HepG2 (cell line): Measurements from ENCODE around the gene PDILT. TPM values are rescaled to one million over a fixed set of nuclear protein-coding genes. Genes with fewer than 3 reads are reported as not detected.

Source experiments
- AGO1 ChIP-seq: fragments of 200-400 bp; formaldehyde crosslinking; IDR thresholded peaks from 2 replicates; pipeline ENCODE4 v1.6.1; 2017; ENCODE audit warnings: mild to moderate bottlenecking, low read depth, low read length, moderate library complexity; ENCODE audit not compliant: poor library complexity, severe bottlenecking
- AHDC1 ChIP-seq: sonication (generic); formaldehyde crosslinking; IDR thresholded peaks from 2 replicates; pipeline ENCODE4 v1.5.1; 2020; ENCODE audit warnings: mild to moderate bottlenecking, missing genetic modification reagents, borderline replicate concordance
- CHD4 ChIP-seq: fragments of 200-600 bp; sonication (generic); IDR thresholded peaks from 2 replicates; pipeline ENCODE4 v1.7.0; 2017; ENCODE audit warnings: mild to moderate bottlenecking, low read length, borderline replicate concordance
- DMAP1 ChIP-seq: IDR thresholded peaks from 2 replicates; pipeline ENCODE4 v1.6.1; 2016
- FOXO1 ChIP-seq: sonication (generic); formaldehyde crosslinking; IDR thresholded peaks from 2 replicates; pipeline ENCODE4 v1.4.0; 2020; ENCODE audit warnings: missing genetic modification reagents
- HIC2 ChIP-seq: sonication (generic); formaldehyde crosslinking; IDR thresholded peaks from 2 replicates; pipeline ENCODE4 v1.9.0; 2022; ENCODE audit warnings: low read depth, missing genetic modification reagents
- IRX3 ChIP-seq: sonication (generic); formaldehyde crosslinking; IDR thresholded peaks from 2 replicates; pipeline ENCODE4 v1.8.1; 2023; ENCODE audit warnings: mild to moderate bottlenecking, low read depth, missing genetic modification reagents, borderline replicate concordance
- NFKB2 ChIP-seq: sonication (generic); formaldehyde crosslinking; IDR thresholded peaks from 2 replicates; pipeline ENCODE4 v1.4.0; 2020; ENCODE audit warnings: missing genetic modification reagents, borderline replicate concordance
- PRDM15 ChIP-seq: sonication (generic); formaldehyde crosslinking; IDR thresholded peaks from 2 replicates; pipeline ENCODE4 v1.4.0; 2020; ENCODE audit warnings: missing genetic modification reagents
- RFX5 ChIP-seq: IDR thresholded peaks from 2 replicates; pipeline ENCODE4 v1.6.1; 2011; ENCODE audit warnings: low read depth, low read length, improper control_type of control experiment
- TEAD3 ChIP-seq: optimal IDR thresholded peaks from 2 replicates; pipeline ENCODE3; 2016; ENCODE audit warnings: borderline replicate concordance
- YY1 ChIP-seq: IDR thresholded peaks from 2 replicates; pipeline ENCODE4 v1.6.1; 2011; ENCODE audit warnings: low read length, low read depth, moderate library complexity, mild to moderate bottlenecking; ENCODE audit not compliant: insufficient read depth, insufficient replicate concordance
- ZMYM3 ChIP-seq: sonication (generic); formaldehyde crosslinking; IDR thresholded peaks from 2 replicates; pipeline ENCODE4 v1.5.1; 2020; ENCODE audit warnings: mild to moderate bottlenecking, missing genetic modification reagents
- ZNF292 ChIP-seq: sonication (generic); formaldehyde crosslinking; IDR thresholded peaks from 2 replicates; pipeline ENCODE4 v1.8.1; 2022; ENCODE audit warnings: mild to moderate bottlenecking, low read depth, missing genetic modification reagents, borderline replicate concordance
- ZNF549 ChIP-seq: sonication (generic); formaldehyde crosslinking; IDR thresholded peaks from 2 replicates; pipeline ENCODE4 v1.5.0; 2020; ENCODE audit warnings: missing genetic modification reagents
- ZNF639 ChIP-seq: conservative IDR thresholded peaks from 2 replicates; pipeline ENCODE4 v1.6.1; 2018; ENCODE audit warnings: missing genetic modification reagents
- ZNF709 ChIP-seq: sonication (generic); formaldehyde crosslinking; IDR thresholded peaks from 2 replicates; pipeline ENCODE4 v1.5.0; 2020; ENCODE audit warnings: mild to moderate bottlenecking, missing genetic modification reagents
- ZSCAN29 ChIP-seq: sonication (generic); formaldehyde crosslinking; conservative IDR thresholded peaks from 2 replicates; pipeline ENCODE4 v1.4.0; 2020; ENCODE audit warnings: mild to moderate bottlenecking, missing genetic modification reagents
- polyA plus RNA-seq, 8 experiments: library from polyadenylated mRNA; depleted of rRNA in 3 of 8; stranded (reverse) in 7 of 8; unstranded in 1 of 8; fragments of >200 nt; fragmentation: Illumina TruSeq in 4 of 8; extraction: Trizol in 4 of 8; gene quantifications; 2 replicates each; pipeline versions ENCODE4 v1.2.1 to v1.2.3, GENCODE V29; 2011 to 2016; ENCODE audit warnings: low read depth in 4 of 8, missing spikeins in 1 of 8, mixed read lengths in 1 of 8; ENCODE audit not compliant: insufficient read depth in 1 of 8
- total RNA-seq, 5 experiments: library from RNA; depleted of rRNA; stranded (reverse); fragments of >200 nt; fragmentation: Illumina TruSeq; extraction: Trizol; gene quantifications; 2 replicates each; pipeline ENCODE4 v1.2.3, GENCODE V29; 2016; ENCODE audit warnings: low read depth in 1 of 5

PDILT gene
- total and polyA plus RNA-seq, 2 of the 13 experiments (the other 11 are each of a cell fraction or from before 2014, with no cell fraction given): not detected

GRCh38 chr16:20399185-20399584 lies 5.4 kb downstream of the PDILT start (continued):
- TF ChIP-seq AHDC1 (CRISPR knock-in tag): no peak
- TF ChIP-seq CHD4: no peak
- TF ChIP-seq FOXO1 (CRISPR knock-in tag): 0 out of 2 replicates have a peak, but pooled peaks have one; percentile 9
- TF ChIP-seq NFKB2 (CRISPR knock-in tag): 0 out of 2 replicates have a peak, but pooled peaks have one; percentile 26
- TF ChIP-seq ZNF549 (CRISPR knock-in tag): no peak
- TF ChIP-seq DMAP1 (CRISPR knock-in tag): no peak
- no peak for TF ChIP-seq ZSCAN29 (CRISPR knock-in tag)
- no peak for TF ChIP-seq IRX3
- TF ChIP-seq HIC2 (CRISPR knock-in tag): no peak
- no peak for TF ChIP-seq ZNF639 (CRISPR knock-in tag)
- peak; percentile 28; the same call in 1 of the 2 replicates for TF ChIP-seq ZMYM3
- no peak for TF ChIP-seq ZNF709 (CRISPR knock-in tag)
- no peak for TF ChIP-seq TEAD3
- TF ChIP-seq RFX5: no peak
- TF ChIP-seq AGO1: no peak
- TF ChIP-seq YY1: no peak
- no peak for TF ChIP-seq PRDM15 (CRISPR knock-in tag)
- 0 out of 2 replicates have a peak, but pooled peaks have one; percentile 18 for TF ChIP-seq ZNF292 (CRISPR knock-in tag)
